GM18502 (cell line): ENCODE data around the gene ETNK2.

ENCODE experiments used
- ATAC-seq: cut with Tn5 transposase; IDR thresholded peaks from one replicate; pipeline ENCODE4 v1.9.1; 2021; ENCODE audit warnings: mild to moderate bottlenecking; ENCODE audit not compliant: unreplicated experiment, poor library complexity

The ETNK2 gene

GRCh38 chr1:204149635-204150565, 1.9 kb downstream of the ETNK2 start:
- ATAC-seq, result no peak

GRCh38 chr1:204149107-204149506, 2.7 kb downstream of the ETNK2 start:
- no peak for ATAC-seq

GRCh38 chr1:204147406-204148383, 4.1 kb downstream of the ETNK2 start:
- no peak for ATAC-seq

GRCh38 chr1:204146965-204147364, 4.9 kb downstream of the ETNK2 start:
- ATAC-seq, result no peak

GRCh38 chr1:204146309-204146708, 5.5 kb downstream of the ETNK2 start:
- ATAC-seq, result no peak

GRCh38 chr1:204145033-204145504, 6.8 kb downstream of the ETNK2 start:
- no peak for ATAC-seq

- ATAC-seq, result no peak
These were observed 8.4 kb downstream of the ETNK2 start for GRCh38 chr1:204143276-204144041.

GRCh38 chr1:204142032-204142974, 9.5 kb downstream of the ETNK2 start:
- ATAC-seq, result no peak

- ATAC-seq, result no peak
These were observed 10.7 kb downstream of the ETNK2 start for GRCh38 chr1:204141131-204141530.

GRCh38 chr1:204139952-204140351, 11.9 kb downstream of the ETNK2 start:
- ATAC-seq, result no peak

GRCh38 chr1:204139088-204139487, 12.8 kb downstream of the ETNK2 start:
- ATAC-seq, result no peak

- no peak for ATAC-seq
These were observed 15.0 kb downstream of the ETNK2 start for GRCh38 chr1:204136814-204137213.

GRCh38 chr1:204134103-204134502, 17.7 kb downstream of the ETNK2 start:
- no peak for ATAC-seq

GRCh38 chr1:204132718-204133117, 19.1 kb downstream of the ETNK2 start:
- no peak for ATAC-seq

- no peak for ATAC-seq
These were observed 19.9 kb downstream of the ETNK2 start for GRCh38 chr1:204131978-204132377.

GRCh38 chr1:204130981-204131892, 20.6 kb downstream of the ETNK2 start:
- ATAC-seq, result no peak

- ATAC-seq, result no peak
These were observed 21.7 kb downstream of the ETNK2 start for GRCh38 chr1:204130178-204130577.
